CD4-positive, alpha-beta T cell treated with Interleukin-1 beta for 1 hour (primary cell): ENCODE measurements around the gene ALPK1.
"Not testable (repeated sequence)": the region's sequence is repeated elsewhere in the genome, so short reads cannot be mapped to it uniquely, and the experiment has no call there.

Experiments
- DNase-seq, 2 donors: peaks; one replicate each; pipeline ENCODE4 v3.0.0-alpha.2; 2020 to 2022

ALPK1 gene

DNA sequence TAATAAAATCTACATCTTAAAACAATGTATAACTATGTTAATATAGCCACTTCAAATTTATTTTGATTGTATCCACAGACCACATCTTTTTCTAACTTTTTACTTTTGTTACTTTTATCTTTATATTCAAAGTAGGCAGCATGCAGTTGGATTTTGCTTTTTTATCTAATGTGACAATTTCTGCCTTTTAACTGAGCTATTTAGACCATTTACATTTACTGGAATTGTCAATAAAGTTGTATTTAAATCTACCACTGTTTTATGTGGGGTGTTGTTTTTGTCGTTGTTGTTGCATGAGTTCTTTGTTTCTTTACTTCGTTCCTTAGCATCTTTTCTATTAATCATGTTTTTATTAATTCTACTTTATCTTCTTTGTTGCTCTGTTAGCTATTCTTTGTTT is 176.8 kb downstream of the ALPK1 start:
- DNase-seq = no peak

DNA sequence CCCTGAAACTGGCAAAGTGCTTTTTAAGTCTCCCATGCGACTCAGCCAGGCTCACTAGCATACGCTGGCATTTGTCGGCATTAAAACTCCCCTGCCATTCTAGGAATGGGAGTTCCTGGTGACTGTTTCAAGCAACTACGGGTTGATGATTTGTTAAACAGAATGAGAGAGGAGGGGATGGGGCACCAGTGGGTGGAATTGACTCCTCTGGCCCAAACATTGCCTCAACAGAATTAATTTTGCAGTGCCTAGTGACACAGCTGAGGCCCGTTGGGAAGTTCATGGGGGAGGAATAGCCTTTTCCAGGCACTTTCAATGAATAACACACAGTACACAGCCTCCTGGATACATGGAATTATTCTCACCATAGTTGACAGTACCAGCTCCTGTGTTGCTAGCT is 188.8 kb downstream of the ALPK1 start:
- DNase-seq = no peak

DNA sequence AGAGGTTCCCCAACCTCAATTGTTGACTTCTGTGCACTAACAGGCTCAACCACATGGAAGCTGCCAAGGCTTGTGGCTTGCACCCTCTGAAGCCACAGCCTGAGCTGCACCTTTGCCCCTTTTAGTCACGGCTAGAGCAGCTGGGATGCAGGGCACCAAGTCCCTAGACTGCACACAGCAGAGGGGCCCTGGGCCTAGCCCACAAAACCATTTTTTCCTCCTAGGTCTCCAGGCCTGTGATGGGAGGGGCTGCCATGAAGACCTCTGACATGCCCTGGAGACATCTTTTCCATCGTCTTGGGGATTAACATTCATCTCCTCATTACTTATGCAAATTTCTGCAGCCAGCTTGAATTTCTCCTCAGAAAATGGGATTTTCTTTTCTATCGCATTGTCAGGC is 193.6 kb downstream of the ALPK1 start:
- not testable (repeated sequence) for DNase-seq
